ENCODE results near the gene CCDC188. TPM values are rescaled to one million over a fixed set of nuclear protein-coding genes. Genes with fewer than 3 reads are reported as not detected.

The CCDC188 gene
- total and polyA plus RNA-seq, 2 of the 8 experiments (the other 6 are each of a cell fraction or from before 2014, with no cell fraction given), result not detected

GRCh38 chr22:20145206-20145831 is 5.5 kb downstream of the CCDC188 start (continued):
- TF ChIP-seq, protein P1, sequence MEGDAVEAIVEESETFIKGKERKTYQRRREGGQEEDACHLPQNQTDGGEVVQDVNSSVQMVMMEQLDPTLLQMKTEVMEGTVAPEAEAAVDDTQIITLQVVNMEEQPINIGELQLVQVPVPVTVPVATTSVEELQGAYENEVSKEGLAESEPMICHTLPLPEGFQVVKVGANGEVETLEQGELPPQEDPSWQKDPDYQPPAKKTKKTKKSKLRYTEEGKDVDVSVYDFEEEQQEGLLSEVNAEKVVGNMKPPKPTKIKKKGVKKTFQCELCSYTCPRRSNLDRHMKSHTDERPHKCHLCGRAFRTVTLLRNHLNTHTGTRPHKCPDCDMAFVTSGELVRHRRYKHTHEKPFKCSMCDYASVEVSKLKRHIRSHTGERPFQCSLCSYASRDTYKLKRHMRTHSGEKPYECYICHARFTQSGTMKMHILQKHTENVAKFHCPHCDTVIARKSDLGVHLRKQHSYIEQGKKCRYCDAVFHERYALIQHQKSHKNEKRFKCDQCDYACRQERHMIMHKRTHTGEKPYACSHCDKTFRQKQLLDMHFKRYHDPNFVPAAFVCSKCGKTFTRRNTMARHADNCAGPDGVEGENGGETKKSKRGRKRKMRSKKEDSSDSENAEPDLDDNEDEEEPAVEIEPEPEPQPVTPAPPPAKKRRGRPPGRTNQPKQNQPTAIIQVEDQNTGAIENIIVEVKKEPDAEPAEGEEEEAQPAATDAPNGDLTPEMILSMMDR (IDR thresholded peaks at IDR 0.05; ENCODE audit: control extremely low read depth in 1 of 3, insufficient read depth in 1 of 3, low read depth in 1 of 3, low read length in 3 of 3), result no peak
- TF ChIP-seq BCL11A (IDR thresholded peaks at IDR 0.05; ENCODE audit: low read depth in 2 of 2, low read length in 2 of 2) (no peak), POU5F1 (IDR thresholded peaks at IDR 0.05; ENCODE audit: low read depth, low read length) (no peak), EGR1 (IDR thresholded peaks at IDR 0.05; ENCODE audit: borderline replicate concordance, low read depth, low read length) (no peak), CREB1 (IDR thresholded peaks at IDR 0.05) (no peak)
